Activated effector memory CD4-positive, alpha-beta T cell treated with anti-CD3 and anti-CD28 coated beads, Interleukin-2, amount 50 U/mL, for 16 hours (primary cell): Measurements from ENCODE around the gene ZDHHC17.
"Not testable (repeated sequence)": the region's sequence is repeated elsewhere in the genome, so short reads cannot be mapped to it uniquely, and the experiment has no call there.

ENCODE experiments used
- DNase-seq: peaks from one replicate; pipeline ENCODE4 v3.0.0-alpha.2; 2020

The ZDHHC17 gene, protein sequence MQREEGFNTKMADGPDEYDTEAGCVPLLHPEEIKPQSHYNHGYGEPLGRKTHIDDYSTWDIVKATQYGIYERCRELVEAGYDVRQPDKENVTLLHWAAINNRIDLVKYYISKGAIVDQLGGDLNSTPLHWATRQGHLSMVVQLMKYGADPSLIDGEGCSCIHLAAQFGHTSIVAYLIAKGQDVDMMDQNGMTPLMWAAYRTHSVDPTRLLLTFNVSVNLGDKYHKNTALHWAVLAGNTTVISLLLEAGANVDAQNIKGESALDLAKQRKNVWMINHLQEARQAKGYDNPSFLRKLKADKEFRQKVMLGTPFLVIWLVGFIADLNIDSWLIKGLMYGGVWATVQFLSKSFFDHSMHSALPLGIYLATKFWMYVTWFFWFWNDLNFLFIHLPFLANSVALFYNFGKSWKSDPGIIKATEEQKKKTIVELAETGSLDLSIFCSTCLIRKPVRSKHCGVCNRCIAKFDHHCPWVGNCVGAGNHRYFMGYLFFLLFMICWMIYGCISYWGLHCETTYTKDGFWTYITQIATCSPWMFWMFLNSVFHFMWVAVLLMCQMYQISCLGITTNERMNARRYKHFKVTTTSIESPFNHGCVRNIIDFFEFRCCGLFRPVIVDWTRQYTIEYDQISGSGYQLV

DNA sequence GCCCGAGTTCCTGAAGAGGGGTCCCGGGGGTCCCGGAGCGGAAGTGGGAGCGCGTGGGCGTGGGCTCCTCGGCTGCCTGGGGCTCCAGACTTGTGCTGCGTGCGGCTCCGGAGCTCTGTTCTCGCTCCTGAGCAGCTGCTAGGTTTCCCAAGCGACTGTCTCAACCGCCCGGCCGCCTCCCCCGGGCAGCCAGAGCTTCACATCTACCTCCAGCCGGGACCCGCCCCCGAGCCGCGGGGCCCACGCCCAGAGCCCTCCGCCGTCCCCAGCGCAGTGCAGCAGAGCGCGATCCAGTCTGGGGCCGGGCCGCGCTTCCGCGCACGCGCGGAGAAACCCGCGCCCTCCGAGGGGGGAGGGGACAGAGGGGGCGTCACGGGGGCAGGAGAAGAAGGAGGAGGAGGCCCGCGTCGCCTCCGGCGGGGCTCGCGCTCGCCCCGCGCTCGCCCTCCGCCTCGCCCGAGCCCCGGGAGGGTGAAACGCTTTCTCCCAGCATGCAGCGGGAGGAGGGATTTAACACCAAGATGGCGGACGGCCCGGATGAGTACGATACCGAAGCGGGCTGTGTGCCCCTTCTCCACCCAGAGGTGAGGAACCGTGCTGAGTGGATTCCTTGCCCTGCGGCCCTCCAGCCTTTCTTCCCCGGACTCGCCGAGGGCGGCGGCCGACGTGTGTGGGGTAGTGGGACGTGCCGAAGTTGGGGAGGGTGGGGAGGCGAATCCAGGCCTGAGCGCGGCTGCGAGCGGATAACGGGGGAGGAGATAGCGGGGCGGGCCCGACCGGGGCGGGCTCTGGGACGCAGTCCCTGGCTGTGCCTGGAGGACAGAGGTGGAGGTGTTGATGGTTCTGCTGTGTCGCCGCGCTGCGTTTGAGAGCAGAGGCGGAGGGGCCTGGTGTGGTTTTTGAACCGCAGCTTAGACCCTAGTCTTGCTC is at the start of gene ZDHHC17:
Gene ZDHHC17 (plus strand): TSS at position 370 of the 930 bp plus-strand sequence. CDS start 122 bp downstream, at position 492.
- peak; percentile 97 for DNase-seq

- no peak for DNase-seq
Measured at GRCh38 chr12:76714415-76714814, 49.5 kb upstream of the ZDHHC17 start.

DNA sequence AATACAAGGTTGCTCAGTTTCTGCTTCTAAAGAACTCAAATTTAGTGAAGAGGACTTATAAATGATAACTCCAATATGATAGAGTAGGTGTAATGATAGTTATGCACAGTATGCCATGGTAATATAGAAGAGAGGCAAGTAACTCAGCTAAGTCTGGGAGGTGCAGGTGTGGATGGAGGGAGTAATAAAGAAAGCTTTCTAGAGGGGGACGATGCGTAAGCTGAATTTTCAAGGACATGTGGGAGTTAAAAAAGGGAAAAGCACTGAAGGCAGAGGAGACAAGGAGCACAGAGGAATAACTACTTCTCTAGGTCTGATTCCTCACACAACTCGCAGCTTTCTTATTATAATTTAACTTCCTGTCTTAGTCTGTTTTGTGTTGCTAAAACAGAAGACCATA is 49.1 kb upstream of the ZDHHC17 start:
- DNase-seq = no peak

- DNase-seq = no peak
Measured at GRCh38 chr12:76715332-76715731, 48.6 kb upstream of the ZDHHC17 start.

DNA sequence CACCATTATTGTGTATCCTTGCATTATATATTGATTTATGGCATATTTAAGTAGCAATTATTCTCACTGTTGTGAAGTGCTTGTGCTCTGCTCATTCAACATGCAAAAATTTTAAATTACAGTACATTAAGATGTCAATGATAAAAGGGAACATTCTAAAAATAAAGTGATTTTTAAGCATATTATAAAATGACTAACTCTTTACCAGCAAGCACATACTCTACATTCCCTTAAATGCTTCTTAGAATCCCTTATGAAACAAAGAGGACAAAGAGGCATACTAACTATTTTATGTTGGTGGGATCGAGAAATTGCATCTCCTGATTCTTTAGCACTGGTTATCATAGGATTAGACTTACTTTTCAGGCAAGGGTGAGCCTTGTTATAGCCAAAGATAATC is 46.6 kb upstream of the ZDHHC17 start:
- no peak for DNase-seq

DNA sequence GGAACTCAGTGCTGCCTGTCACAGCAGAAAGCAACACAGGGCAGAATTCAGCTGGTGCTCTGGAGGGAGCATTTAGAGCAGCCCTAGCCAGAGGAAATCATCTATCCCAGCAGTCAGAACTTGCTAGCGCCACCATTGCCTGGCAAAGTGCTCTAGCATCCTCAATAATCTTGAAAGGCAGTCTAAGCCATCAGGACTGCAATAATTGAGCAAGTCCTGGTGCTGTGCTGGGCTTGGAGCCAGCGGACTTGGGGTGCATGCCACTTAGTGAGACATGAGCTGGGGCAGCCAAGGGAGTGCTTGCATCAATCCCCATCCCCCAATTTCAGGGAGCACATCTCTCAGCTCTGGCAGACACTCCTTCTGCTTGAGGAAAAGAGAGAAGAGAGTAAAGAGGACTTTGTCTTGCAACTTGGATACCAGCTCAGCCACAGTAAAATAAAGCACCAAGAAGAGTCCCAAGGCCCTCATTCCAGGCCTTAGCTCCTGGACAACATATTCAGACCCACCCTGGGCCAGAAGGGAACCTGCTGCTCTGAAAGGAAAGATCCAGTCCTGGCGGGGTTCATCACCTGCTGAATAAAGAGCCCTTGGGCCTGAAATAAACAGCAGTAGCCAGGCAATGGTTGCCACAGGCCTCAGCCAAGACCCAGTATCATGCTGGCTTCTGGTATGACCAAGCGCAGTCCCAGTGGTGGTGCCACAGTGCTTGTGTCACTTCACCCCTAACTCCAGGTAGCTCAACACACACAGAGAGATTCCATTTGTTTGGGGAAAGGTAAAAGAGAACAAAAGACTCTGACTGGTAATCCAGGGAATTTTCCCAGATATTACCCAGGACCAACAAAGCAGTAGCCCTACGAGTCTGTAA is 44.5 kb upstream of the ZDHHC17 start:
- DNase-seq = no peak

- no peak for DNase-seq
Measured at GRCh38 chr12:76720068-76720467, 43.8 kb upstream of the ZDHHC17 start.

- no peak for DNase-seq
Measured at GRCh38 chr12:76726626-76727025, 37.3 kb upstream of the ZDHHC17 start.

GRCh38 chr12:76732188-76732587 is 31.7 kb upstream of the ZDHHC17 start:
- DNase-seq = not testable (repeated sequence)

DNA sequence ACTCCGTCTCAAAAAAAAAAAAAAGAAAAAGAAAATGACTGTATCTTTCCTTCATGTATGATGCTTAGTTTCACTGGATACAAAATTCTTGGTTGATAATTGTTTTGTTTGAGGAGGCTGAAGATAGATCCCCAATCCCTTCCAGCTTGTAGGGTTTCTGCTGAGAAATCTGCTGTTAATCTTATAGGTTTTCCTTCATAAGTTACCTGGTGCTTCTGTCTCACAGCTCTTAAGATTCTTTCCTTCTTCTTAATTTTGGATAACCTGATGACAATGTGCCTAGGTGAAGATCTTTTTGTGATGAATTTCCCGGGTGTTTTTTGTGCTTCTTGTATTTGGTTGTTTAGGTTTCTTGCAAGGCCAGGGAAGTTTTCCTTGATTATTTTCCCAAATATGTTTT is 26.2 kb upstream of the ZDHHC17 start:
- DNase-seq = not testable (repeated sequence)

DNA sequence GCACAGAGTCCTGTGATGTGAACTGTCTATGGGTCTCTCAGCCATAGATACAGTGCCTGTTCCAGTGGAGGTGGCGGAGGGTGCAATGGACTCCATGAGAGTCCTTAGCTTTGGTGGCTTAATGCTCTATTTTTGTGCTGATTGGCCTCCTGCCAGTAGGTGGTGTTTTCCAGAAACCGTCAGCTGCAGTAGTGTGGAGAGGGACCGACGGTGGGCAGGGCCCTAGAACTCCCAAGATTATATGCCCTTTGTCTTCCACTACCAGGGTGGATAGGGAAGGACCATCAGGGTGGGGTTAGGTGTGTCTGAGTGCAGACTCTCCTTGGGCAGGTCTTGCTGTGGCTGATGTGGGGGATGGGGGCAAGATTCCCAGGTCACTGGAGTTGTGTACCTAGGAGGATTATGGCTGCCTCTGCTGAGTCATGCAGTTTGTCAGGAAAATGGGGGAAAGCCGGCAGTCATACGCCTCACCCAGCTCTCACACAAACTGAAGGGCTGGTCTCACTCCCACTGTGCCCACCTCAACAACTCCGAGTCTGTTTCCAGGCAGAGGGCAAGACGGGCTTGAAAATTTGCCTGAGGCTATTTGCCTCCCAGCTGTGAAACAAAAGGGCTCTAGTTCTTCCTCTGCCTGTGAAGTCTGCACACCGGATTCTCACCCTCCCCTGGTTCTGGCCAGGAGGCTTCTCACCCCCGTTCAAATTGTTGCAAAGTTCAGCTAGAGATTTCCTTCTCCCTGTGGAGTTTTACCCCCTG is 24.9 kb upstream of the ZDHHC17 start:
- no peak for DNase-seq

- DNase-seq = no peak
Measured at GRCh38 chr12:76739896-76740295, 24.0 kb upstream of the ZDHHC17 start.

DNA sequence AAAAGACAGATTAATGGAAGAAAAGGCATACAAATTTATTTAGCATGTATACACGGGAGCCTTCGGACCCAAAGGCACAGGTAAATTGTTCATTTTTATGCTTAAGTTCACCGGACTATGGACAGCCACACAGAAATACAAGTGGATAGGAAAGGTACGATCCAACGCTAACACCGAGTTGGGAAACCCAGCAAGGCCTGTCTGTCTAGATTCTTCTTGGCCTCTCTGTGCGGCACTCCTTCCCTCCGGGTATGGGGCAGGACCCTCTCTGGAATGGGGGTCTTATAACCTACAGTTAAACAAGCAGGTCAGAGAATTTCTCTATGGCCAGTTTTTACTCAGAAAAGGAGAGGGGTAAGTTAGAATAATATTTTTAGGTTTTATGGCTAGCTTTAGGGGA is 23.4 kb upstream of the ZDHHC17 start:
- DNase-seq = no peak

- no peak for DNase-seq
Measured at GRCh38 chr12:76745343-76745742, 18.6 kb upstream of the ZDHHC17 start.

DNA sequence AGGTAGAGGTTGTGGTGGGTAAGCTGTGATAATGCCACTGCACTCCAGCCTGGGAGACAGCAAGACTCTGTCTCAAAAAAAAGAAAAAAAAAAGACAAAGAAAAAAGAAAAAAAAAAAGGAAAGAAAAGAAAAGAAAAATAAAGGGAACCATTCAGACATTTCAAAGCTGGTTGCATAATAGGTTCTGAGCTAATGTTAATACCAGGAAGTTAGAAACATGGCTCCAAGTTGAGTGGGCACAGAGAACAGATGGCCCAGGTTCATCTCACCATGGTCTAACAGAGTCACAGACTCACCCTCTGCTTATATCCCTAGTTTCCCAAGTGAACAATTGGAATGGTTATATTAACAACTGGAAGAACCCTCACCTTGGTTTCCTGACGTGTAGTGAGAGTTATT is 17.4 kb upstream of the ZDHHC17 start:
- no peak for DNase-seq

GRCh38 chr12:76747245-76747644 is 16.7 kb upstream of the ZDHHC17 start:
- no peak for DNase-seq

DNA sequence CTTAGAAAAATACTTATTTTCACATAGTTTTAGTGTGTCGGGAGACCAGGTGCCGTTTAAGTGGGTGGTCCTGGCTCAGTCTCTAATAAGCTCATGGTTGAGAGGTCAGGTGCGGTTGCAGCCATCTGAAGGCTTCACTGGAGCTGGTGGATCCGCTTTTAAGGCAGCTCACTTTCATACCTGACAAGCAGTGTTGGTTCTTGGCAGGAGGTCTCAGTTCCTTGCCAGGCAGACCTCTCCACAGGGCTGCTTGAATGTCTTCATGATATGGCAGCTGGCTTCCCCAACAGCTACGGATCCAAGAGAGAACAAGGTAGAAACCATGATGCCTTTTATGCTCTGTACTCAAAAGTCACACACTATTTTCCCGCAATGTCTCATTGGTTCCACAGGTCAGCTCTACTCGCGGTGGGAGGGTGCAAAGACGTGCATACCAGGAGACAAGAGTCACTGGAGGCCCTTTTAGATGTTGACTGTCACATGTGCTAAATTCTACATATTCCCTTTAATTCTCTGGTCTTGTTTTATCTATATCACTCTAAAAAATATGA is 8.0 kb upstream of the ZDHHC17 start:
- no peak for DNase-seq

DNA sequence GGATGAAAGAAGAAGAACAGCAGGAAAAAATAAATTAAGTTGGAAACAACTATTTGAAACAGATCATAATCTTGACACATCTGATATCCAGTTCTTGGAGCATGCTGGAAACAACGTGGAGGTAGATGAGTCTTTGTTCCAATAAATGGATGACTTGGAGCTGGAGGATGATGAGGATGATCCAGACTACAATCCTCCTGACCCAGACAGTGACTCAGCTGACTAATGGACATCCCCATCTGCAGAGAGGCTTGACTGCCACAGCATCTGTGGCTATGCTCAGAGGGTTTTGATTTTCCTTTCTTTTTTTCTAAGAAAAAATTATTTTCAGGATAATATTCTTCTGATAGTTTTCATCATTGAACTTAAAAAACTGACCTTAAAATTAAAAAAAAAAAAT is 6.2 kb upstream of the ZDHHC17 start:
- DNase-seq = no peak

DNA sequence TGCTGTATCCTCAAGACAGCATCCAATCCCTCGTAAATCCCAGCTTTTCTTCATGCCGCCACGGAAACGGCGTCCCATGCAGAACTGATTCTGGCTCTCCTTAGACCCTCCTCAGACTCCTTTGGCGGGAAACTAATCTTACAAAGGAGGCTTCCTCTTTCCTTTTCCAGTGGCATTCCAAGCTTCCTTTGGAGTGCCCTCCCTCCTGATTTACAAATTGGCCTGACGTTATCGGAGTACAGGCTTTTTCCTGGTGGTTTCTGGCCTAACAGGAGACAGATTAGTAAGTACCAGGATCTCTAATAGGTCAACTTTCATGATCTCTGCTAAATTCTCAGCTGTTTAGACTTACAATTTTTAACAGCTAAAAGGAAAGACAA is 1.3 kb upstream of the ZDHHC17 start:
- no peak for DNase-seq

GRCh38 chr12:76764856-76765255 is 941 bp downstream of the ZDHHC17 start:
- no peak for DNase-seq

GRCh38 chr12:76765598-76765997 is 1.7 kb downstream of the ZDHHC17 start:
- DNase-seq = no peak
